ENCODE results near the gene ABHD18. TPM values are rescaled to one million over a fixed set of nuclear protein-coding genes. Genes with fewer than 3 reads are reported as not detected.
"Not testable (repeated sequence)": the region's sequence is repeated elsewhere in the genome, so short reads cannot be mapped to it uniquely, and the experiment has no call there.

ABHD18 gene
- total RNA-seq, 1 experiment from 2014 or later, result 6.9 TPM

DNA sequence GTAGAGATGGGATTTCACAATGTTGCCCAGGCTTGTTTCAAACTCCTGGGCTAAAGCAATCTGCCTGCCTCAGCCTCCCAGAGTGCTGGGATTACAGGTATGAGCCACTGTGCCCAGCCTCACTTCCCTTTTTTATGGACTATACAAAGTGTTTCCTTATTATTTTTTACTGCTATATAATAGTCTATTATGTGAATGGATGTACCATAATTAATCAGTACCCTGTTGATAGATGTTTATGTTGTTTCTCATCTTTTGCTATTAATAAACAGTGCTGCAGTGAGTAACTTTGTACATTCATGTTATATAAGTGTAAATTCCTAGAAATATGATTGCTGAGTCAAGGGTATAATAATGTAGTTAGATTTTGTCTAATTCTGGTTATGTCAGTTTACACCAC lies 60.1 kb downstream of the ABHD18 start:
- H3K9me3 ChIP-seq (replicated peaks), result no peaks in the 10 kb centered on the region
- no peak for DNase-seq (ENCODE audit: low read depth in 1 of 2, low spot score in 2 of 2)
- H3K36me3 ChIP-seq, result peaks cover 20% of the 10 kb centered on the region
- no peaks in the 10 kb centered on the region for H3K4me1 ChIP-seq (replicated peaks)
- no peak overlapping the region for H3K4me3 ChIP-seq
- no peaks in the 10 kb centered on the region for H3K27me3 ChIP-seq (replicated peaks)
- no peak overlapping the region for H3K27ac ChIP-seq

DNA sequence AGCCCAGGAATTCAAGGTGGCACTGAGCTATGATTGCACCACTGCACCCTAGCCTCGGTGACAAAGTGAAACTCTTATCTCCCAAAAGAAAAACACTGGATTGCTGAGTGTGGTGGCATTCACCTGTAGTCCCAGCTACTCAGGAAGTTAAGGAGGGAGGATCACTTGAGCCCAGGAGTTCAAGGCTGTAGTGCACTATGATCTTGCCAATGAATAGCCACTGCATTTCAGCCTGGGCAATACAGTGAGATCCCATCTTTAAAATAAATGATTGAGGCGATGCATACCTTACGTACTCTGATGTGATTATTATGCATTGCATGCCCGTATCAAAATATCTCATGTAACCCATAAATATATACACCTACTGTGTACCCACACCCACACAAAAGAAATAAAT lies 64.7 kb downstream of the ABHD18 start:
- Histone ChIP-seq H3K27ac (no peak overlapping the region), H3K36me3 (peaks cover 11% of the 10 kb centered on the region; the same call in 1 of the 2 replicates), H3K4me3 (no peak overlapping the region), H3K4me1 (replicated peaks) (no peaks in the 10 kb centered on the region), H3K9me3 (replicated peaks) (no peaks in the 10 kb centered on the region), H3K27me3 (replicated peaks) (no peaks in the 10 kb centered on the region)
- no peak for DNase-seq (ENCODE audit: low read depth in 1 of 2, low spot score in 2 of 2)

DNA sequence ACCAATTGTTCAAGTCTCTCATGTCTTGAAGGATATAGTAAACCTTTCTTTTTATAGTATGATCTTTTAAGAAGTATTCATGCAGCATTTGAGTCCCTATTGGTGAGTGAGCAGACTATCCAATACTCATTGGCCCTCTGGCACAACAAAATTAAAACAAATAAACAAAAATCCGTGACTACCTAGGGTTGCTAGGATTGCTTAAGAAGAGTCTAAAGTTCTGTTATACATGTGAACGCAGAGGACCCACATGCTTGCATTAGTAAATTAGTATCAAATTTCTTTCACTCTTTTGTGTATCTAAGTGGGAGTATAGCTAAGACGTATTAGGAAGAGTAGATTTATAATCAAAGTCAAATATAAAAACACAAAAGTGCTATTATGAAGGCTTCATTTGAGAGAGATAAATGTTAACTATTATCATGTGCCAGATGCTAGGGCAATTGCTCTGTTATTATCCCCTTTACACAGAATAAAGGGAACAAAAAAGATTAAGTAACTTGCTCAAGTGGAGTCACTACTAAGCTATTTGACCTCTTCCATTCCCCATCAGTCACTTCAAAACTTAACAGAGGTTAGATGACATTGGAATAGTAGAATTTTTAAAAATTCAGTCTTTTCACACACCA lies 66.7 kb downstream of the ABHD18 start:
- Histone ChIP-seq H3K36me3 (peaks cover 11% of the 10 kb centered on the region; the same call in 1 of the 2 replicates), H3K4me3 (no peak overlapping the region), H3K27me3 (replicated peaks) (no peaks in the 10 kb centered on the region), H3K9me3 (replicated peaks) (no peaks in the 10 kb centered on the region), H3K27ac (no peak overlapping the region), H3K4me1 (replicated peaks) (no peaks in the 10 kb centered on the region)
- DNase-seq (ENCODE audit: low read depth in 1 of 2, low spot score in 2 of 2), result no peak

DNA sequence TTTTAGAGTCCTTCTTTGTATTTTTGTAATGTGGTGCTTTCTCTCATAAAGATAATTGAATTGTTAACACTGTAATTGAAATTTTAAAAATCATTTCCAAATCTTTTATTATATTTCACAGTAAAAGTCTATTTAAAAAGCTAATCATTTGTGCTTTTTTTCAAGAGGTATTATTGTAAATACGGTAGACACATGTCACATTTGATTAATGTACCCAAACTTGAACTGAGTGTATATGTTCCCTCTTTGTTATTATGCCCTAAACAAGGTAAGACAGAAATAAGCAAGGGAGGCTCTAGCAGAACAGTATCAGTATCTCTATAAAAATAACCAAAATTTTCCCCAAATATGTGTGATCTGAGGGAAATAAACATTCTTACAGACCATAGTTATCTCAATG lies 74.4 kb downstream of the ABHD18 start:
- Histone ChIP-seq H3K9me3 (replicated peaks) (no peaks in the 10 kb centered on the region), H3K4me3 (no peak overlapping the region), H3K4me1 (replicated peaks) (no peaks in the 10 kb centered on the region), H3K27me3 (replicated peaks) (no peaks in the 10 kb centered on the region), H3K27ac (no peak overlapping the region), H3K36me3 (no peaks in the 10 kb centered on the region)
- DNase-seq (ENCODE audit: low read depth in 1 of 2, low spot score in 2 of 2), result no peak

DNA sequence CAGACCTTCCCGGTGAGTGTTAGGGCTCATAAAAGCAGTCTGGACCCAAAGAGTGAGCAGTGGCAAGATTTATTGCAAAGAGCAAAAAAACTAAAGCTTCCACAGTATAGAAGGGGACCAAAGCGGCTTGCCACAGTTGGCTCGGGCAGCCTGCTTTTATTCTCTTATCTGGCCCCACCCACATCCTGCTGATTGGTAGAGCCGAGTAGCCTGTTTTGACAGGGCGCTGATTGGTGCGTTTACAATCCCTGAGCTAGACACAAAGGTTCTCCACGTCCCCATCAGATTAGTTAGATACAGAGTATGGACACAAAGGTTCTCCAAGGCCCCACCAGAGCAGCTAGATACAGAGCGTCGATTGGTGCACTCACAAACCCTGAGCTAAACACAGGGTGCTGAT lies 81.8 kb downstream of the ABHD18 start:
- not testable (repeated sequence) for H3K27ac ChIP-seq; H3K4me3 ChIP-seq; H3K36me3 ChIP-seq; H3K9me3 ChIP-seq (replicated peaks); H3K4me1 ChIP-seq (replicated peaks); DNase-seq (ENCODE audit: low read depth in 1 of 2, low spot score in 2 of 2); H3K27me3 ChIP-seq (replicated peaks)

DNA sequence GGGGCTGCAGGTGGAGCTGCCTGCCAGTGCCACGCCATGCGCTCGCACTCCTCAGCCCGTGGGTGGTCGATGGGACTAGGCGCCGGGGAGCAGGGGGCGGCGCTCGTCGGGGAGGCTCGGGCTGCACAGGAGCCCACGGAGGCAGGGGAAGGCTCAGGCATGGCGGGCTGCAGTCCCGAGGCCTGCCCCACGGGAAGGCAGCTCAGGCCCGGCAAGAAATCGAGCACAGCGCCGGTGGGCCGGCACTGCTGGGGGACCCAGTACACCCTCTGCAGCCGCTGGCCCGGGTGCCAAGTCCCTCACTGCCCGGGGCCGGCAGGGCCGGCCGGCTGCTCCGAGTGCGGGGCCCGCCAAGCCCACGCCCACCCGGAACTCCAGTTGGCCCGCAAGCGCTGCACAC lies 82.3 kb downstream of the ABHD18 start:
- not testable (repeated sequence) for H3K4me3 ChIP-seq; H3K27me3 ChIP-seq (replicated peaks); H3K9me3 ChIP-seq (replicated peaks); DNase-seq (ENCODE audit: low read depth in 1 of 2, low spot score in 2 of 2); H3K36me3 ChIP-seq; H3K4me1 ChIP-seq (replicated peaks); H3K27ac ChIP-seq

DNA sequence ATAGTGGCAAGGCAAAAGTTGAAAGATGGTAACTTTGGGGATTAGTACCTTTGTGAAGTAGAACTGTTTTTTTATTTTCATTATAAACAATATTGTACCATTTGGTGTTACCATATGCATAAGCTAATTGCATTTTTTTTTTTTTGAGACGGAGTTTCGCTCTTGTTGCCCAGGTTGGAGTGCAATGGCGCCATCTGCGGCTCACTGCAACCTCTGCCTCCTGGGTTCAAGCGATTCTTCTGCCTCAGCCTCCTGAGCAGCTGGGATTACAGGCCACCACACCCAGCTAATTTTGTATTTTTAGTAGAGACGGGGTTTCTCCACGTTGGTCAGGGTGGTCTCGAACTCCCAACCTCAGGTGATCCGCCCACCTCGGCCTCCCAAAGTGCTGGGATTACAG lies 86.0 kb downstream of the ABHD18 start:
- H3K27me3 ChIP-seq (replicated peaks); H3K36me3 ChIP-seq; H3K4me1 ChIP-seq (replicated peaks); H3K27ac ChIP-seq; H3K4me3 ChIP-seq; H3K9me3 ChIP-seq (replicated peaks); DNase-seq (ENCODE audit: low read depth in 1 of 2, low spot score in 2 of 2): not testable (repeated sequence)

DNA sequence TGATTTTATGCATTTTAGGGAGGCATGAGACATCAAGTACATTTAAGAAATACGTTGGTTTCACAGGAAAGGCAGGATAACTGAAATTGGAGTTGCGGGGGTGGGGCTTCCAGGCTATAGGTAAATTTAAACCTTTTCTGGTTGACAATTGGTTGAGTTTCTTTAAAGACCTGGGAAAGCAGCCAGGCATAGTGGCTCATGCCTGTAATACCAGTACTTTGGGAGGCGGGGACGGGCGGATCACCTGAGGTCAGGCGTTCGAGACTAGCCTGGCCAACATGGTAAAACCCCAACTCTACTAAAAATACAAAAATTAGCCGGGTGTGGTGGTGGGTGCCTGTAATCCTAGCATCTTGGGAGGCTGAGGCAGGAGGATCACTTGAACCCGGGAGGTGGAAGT lies 89.7 kb downstream of the ABHD18 start:
- not testable (repeated sequence) for H3K4me3 ChIP-seq; H3K9me3 ChIP-seq (replicated peaks); H3K4me1 ChIP-seq (replicated peaks); H3K36me3 ChIP-seq; DNase-seq (ENCODE audit: low read depth in 1 of 2, low spot score in 2 of 2); H3K27ac ChIP-seq; H3K27me3 ChIP-seq (replicated peaks)

DNA sequence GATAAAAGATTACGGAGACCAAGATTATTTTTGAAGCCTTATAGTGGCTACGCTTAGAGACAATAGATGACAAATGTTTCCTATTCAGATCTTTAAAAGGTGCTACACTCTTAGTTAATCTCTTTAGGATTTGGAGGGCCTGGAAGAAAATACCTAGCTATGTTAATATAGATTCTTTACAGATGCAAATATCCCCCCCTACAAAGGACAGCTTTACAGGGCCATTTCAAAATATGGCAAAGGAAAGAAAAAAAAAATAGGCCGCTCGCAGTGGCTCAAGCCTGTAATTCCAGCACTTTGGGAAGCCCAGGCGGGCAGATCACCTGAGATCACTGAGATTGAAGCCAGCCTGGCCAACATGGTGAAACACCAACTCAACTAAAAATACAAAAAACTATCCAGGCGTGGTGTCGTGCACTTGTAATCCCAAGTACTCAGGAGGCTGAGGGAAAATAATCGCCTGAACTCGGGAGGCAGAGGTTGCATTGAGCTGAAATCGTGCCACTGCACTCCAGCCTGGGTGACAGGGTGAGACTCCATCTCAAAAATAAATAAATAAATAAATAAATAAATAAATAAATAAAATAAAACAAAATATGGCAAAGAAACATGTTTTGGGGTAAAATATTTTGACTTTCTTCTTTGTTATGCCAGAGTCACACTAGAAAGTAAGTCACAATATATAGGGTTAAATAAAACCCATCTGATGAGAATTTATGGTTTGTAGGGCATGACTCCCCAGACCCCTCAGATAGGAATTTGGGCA lies 90.4 kb downstream of the ABHD18 start:
- H3K4me3 ChIP-seq; H3K4me1 ChIP-seq (replicated peaks); H3K9me3 ChIP-seq (replicated peaks); H3K36me3 ChIP-seq; DNase-seq (ENCODE audit: low read depth in 1 of 2, low spot score in 2 of 2); H3K27me3 ChIP-seq (replicated peaks); H3K27ac ChIP-seq: not testable (repeated sequence)

DNA sequence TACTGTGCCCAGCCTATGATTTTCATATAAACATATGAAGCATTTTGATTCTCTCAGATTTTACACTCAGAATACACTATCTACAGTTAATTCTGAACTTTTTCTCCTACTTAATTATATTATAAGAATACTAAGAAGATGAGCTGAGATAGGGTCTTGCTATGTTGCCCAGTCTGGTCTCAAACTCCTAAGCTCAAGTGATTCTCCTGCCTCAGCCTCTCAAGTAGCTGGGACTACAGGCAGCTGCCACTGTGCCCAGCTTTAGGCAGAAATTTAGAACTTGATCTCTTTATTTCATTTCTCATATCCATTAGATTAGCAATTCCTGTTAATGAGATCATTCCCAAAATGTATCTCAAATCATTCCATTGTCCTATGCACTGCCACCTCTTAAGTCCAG lies 91.2 kb downstream of the ABHD18 start:
- Histone ChIP-seq H3K27me3 (replicated peaks) (no peaks in the 10 kb centered on the region), H3K4me3 (no peak overlapping the region), H3K9me3 (replicated peaks) (no peaks in the 10 kb centered on the region), H3K27ac (no peak overlapping the region), H3K4me1 (replicated peaks) (no peaks in the 10 kb centered on the region; the same call in 1 of the 2 replicates), H3K36me3 (peaks cover 4% of the 10 kb centered on the region)
- DNase-seq (ENCODE audit: low read depth in 1 of 2, low spot score in 2 of 2), result no peak

DNA sequence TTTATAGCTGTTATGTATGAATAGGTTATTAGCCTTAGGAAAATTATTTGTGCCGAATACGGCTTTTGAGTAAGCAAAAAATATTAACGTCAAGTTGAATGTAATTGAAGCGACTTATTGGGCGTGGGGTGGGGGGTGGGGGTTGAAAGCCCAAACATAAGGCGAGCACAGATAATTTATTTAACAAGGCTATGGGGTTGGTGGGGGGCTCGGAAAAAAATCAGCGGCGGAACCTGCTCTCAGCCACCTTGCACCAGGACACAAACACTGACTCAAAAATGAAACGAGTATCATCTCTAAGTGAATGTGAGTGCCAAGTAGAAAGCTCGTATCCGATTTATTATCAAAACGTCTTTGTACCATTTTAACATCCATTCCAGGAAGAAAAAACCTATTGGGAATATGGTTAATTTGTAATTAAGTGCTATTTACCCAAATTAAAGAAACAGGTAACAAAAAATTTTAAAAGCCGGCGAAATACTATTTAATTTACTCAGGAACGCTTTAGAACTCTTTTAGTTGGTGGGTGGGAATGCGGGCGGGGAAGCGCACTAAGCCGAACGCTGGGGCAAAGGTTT lies 95.0 kb downstream of the ABHD18 start:
- H3K4me1 ChIP-seq (replicated peaks), result no peaks in the 10 kb centered on the region; the same call in none of the 2 replicates
- H3K27ac ChIP-seq, result peak overlapping the region; percentile 93
- no peaks in the 10 kb centered on the region for H3K9me3 ChIP-seq (replicated peaks)
- DNase-seq (ENCODE audit: low read depth in 1 of 2, low spot score in 2 of 2), result no peak
- H3K27me3 ChIP-seq (replicated peaks), result no peaks in the 10 kb centered on the region
- H3K36me3 ChIP-seq, result peaks cover 12% of the 10 kb centered on the region
- peak overlapping the region; percentile 93 for H3K4me3 ChIP-seq

DNA sequence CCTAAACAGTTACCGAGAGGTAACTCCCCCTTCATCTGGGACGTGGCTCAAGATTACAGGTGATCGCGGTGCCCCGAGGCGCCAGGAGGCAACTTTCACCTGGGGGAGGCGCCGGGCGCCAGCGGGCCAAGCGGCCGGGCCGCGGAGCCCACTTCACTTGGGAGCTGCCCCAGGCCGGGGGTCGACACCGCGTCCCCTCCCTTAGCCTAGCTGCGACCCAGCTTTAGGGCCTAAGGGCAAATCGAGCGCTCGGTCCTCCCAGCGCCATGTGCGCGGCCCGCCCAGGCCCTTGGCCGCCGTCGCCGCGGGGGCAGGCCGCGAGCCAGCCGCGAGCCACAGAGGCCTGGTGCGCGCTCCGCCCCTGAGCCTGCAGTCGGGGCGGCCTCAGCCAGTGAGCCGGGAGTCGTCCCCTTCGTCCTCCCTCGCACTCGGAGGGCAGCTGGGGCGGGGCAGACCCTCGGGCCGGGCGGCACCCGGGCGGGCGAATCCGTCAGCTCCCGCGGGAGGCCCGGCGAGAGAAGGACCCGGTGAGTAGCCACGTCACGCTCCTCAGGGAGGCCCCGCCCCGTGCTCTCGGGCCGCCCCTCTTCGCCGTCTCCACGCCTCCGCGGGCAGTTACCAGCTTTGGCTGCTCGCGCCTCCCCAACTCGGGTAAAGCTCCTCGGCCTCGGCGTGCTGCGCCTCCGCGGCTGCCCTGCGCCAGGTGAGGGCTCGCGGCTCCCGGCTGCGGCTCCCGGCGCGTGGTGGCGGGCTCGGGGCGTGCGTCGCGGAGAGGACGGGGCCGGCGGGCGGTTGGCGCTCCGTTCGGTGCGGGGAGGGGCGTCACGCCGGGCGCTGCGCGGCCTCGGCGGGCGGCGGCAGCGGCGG lies 95.7 kb downstream of the ABHD18 start, which contains the start of gene LARP1B:
TSS of gene LARP1B (plus strand) at position 614 of the 867 bp plus-strand sequence. CDS start 13,640 bp downstream, outside the sequence.
- Histone ChIP-seq H3K27me3 (replicated peaks) (no peaks in the 10 kb centered on the region), H3K4me1 (replicated peaks) (no peaks in the 10 kb centered on the region; the same call in none of the 2 replicates), H3K4me3 (peak within 1 kb of the TSS; percentile 93), H3K36me3 (peaks cover 12% of the 10 kb centered on the region), H3K27ac (peak within 1 kb of the TSS; percentile 93), H3K9me3 (replicated peaks) (no peaks in the 10 kb centered on the region)
- peak; percentile 98 for DNase-seq (ENCODE audit: low read depth in 1 of 2, low spot score in 2 of 2)
